ENCODE measurements around the gene PRR5L.
A peak's percentile ranks its signal among the peaks of the same experiment; 100 is the strongest.
"Not testable (repeated sequence)": the region's sequence is repeated elsewhere in the genome, so short reads cannot be mapped to it uniquely, and the experiment has no call there.

Gene PRR5L

DNA sequence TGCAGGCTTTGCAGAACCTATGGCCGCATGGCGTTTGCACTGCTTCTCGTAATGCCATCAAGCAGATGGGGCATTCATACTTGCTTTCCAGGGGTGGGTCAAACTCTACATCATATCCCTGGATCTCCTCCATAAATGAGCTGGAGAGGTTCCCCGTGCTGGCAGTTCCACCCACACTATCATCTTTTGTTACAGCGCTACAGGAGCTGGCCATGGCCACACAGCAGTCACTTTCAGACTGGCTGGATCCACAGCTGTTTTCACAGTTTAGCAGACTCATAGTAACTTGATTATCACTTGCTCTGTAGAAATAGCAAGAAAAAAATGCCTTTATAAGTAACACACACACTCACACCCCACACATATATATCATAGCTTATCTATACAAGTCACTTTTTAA is 205.1 kb downstream of the PRR5L start:
- H3K36me3 Mint-ChIP-seq (ENCODE audit: low read depth): peaks cover 24% of the 10 kb centered on the region
- no peak overlapping the region for H3K4me3 Mint-ChIP-seq
- no peaks in the 10 kb centered on the region for H3K27me3 Mint-ChIP-seq (ENCODE audit: low read depth)
- peaks cover 26% of the 10 kb centered on the region for H3K4me1 Mint-ChIP-seq (ENCODE audit: low read depth)
- H3K9me3 Mint-ChIP-seq: no peaks in the 10 kb centered on the region
- no peak overlapping the region for H3K27ac Mint-ChIP-seq

DNA sequence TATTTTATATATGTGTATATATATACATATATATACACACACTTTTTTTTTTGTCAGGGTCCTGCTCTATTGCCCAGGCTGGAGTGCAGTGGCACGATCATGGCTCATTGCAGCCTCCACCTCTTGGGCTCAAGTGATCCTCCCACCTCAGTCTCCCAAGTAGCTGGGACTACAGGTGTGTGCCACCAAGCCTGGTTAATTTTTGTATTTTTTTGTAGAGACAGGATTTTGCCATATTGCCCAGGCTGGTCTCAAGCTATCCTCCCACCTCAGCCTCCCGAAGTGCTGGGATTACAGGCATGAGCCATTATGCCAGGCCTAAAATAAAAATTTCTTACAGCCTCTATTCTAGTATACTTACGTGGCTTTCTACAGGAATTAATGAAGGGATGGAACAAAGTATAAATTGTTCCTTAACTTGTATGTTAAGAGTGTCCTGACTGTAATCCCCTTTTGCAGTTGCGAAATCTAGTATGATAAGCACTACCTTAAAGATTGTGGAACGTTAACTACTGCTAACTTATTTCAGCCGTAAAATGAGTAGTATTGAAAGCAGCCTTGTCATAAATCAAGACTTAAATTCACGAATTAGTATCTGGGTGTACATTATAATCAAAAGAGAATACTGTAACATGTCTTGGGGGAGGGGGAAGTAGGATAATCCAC is 211.9 kb downstream of the PRR5L start:
- Mint-ChIP-seq H3K4me1 (ENCODE audit: low read depth) (peaks cover 26% of the 10 kb centered on the region), H3K4me3 (peak overlapping the region; percentile 99), H3K9me3 (no peaks in the 10 kb centered on the region), H3K27ac (no peak overlapping the region), H3K27me3 (ENCODE audit: low read depth) (peaks cover 6% of the 10 kb centered on the region), H3K36me3 (ENCODE audit: low read depth) (peaks cover 6% of the 10 kb centered on the region)

GRCh38 chr11:36508743-36509142 is 212.7 kb downstream of the PRR5L start:
- peak overlapping the region; percentile 93 for H3K27ac Mint-ChIP-seq
- peak overlapping the region; percentile 99 for H3K4me3 Mint-ChIP-seq
- peaks cover 9% of the 10 kb centered on the region for H3K27me3 Mint-ChIP-seq (ENCODE audit: low read depth)
- H3K36me3 Mint-ChIP-seq (ENCODE audit: low read depth): peaks cover 6% of the 10 kb centered on the region
- H3K9me3 Mint-ChIP-seq: peaks cover 3% of the 10 kb centered on the region
- peaks cover 26% of the 10 kb centered on the region for H3K4me1 Mint-ChIP-seq (ENCODE audit: low read depth)

- peaks cover 9% of the 10 kb centered on the region for H3K27me3 Mint-ChIP-seq (ENCODE audit: low read depth)
- peaks cover 26% of the 10 kb centered on the region for H3K4me1 Mint-ChIP-seq (ENCODE audit: low read depth)
- peak overlapping the region; percentile 99 for H3K4me3 Mint-ChIP-seq
- peaks cover 6% of the 10 kb centered on the region for H3K36me3 Mint-ChIP-seq (ENCODE audit: low read depth)
- peaks cover 4% of the 10 kb centered on the region for H3K9me3 Mint-ChIP-seq
- peak overlapping the region; percentile 93 for H3K27ac Mint-ChIP-seq
These were observed 213.1 kb downstream of the PRR5L start for GRCh38 chr11:36509201-36509639.

- Mint-ChIP-seq H3K9me3 (peaks cover 4% of the 10 kb centered on the region), H3K4me3 (peak within 1 kb of the TSS; percentile 99), H3K27ac (peak within 1 kb of the TSS; percentile 93), H3K27me3 (ENCODE audit: low read depth) (peaks cover 9% of the 10 kb centered on the region), H3K4me1 (ENCODE audit: low read depth) (peaks cover 26% of the 10 kb centered on the region), H3K36me3 (ENCODE audit: low read depth) (peaks cover 6% of the 10 kb centered on the region)
These were observed 213.9 kb downstream of the PRR5L start, which contains the start of gene TRAF6 for GRCh38 chr11:36509694-36510593. TSS of gene TRAF6 (minus strand) at chr11:36510272. CDS start at chr11:36501515, 8,757 bp downstream.

- Mint-ChIP-seq H3K4me1 (ENCODE audit: low read depth) (peaks cover 21% of the 10 kb centered on the region), H3K9me3 (peaks cover 4% of the 10 kb centered on the region), H3K27me3 (ENCODE audit: low read depth) (peaks cover 9% of the 10 kb centered on the region), H3K27ac (no peak overlapping the region), H3K4me3 (peak overlapping the region; percentile 99), H3K36me3 (ENCODE audit: low read depth) (peaks cover 2% of the 10 kb centered on the region)
These were observed 214.5 kb downstream of the PRR5L start for GRCh38 chr11:36510594-36510942.

DNA sequence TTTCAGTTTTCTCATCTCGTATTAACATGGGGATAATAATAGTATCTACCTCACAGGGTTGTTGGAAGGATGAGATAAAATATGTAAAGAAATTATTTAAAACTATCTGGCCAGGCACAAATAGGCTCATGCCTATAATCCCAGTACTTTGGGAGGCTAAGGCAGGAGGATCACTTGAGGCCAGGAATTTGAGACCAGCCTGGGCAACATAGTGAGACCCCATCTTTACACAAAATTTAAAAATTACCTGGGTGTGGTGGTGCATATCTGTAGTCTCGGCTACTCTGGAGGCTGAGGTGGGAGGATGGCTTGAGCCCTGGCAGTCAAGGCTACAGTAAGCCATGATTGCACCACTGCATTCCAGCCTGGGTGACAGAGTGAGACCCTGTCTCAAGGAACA is 215.0 kb downstream of the PRR5L start:
- H3K4me1 Mint-ChIP-seq (ENCODE audit: low read depth): peaks cover 18% of the 10 kb centered on the region
- H3K27ac Mint-ChIP-seq; H3K36me3 Mint-ChIP-seq (ENCODE audit: low read depth); H3K9me3 Mint-ChIP-seq; H3K27me3 Mint-ChIP-seq (ENCODE audit: low read depth): not testable (repeated sequence)
- H3K4me3 Mint-ChIP-seq: peak overlapping the region; percentile 99

DNA sequence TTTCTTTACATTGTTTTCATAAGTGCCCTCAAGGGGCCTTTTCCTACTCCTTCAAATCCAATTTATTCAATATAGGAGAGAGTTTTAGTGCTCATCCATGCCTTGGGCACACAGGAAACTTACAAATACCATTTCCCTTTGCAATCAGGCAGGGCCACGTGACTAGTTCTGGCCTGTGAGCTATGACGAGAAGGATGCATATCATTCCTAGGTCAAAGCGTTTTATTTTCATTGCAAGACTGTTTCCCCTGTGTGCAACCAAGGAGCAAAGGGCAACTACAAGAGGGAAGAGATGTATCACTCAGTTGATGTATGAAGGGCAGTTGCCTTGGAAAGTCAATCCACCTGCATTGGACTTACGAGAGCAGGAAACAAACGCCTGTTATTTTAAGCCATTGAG is 215.9 kb downstream of the PRR5L start:
- Mint-ChIP-seq H3K27me3 (ENCODE audit: low read depth) (peaks cover 9% of the 10 kb centered on the region), H3K4me1 (ENCODE audit: low read depth) (peaks cover 18% of the 10 kb centered on the region), H3K36me3 (ENCODE audit: low read depth) (no peaks in the 10 kb centered on the region), H3K27ac (no peak overlapping the region), H3K4me3 (no peak overlapping the region), H3K9me3 (peaks cover 4% of the 10 kb centered on the region)

DNA sequence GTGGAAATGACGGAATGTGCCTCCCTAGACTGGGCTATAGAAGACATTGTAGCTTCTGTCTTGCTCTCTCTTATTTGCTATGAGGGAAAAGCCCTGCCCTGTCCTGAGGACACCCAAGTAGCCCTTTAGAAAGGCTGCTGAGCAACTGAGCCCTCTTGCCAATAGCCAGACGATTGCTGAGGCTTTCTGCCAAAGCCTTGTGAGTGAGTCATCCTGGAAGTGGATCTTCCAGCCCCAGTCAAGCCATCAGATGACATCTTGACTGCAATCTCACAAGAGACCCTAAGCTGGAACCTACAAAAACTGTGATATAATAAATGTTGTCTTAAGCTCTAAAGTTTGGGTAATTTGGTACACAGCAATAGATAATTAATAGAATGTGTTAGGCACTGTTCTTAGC is 217.9 kb downstream of the PRR5L start:
- H3K9me3 Mint-ChIP-seq: peaks cover 4% of the 10 kb centered on the region
- peaks cover 13% of the 10 kb centered on the region for H3K27me3 Mint-ChIP-seq (ENCODE audit: low read depth)
- H3K4me3 Mint-ChIP-seq: no peak overlapping the region
- H3K4me1 Mint-ChIP-seq (ENCODE audit: low read depth): peaks cover 8% of the 10 kb centered on the region
- no peak overlapping the region for H3K27ac Mint-ChIP-seq
- no peaks in the 10 kb centered on the region for H3K36me3 Mint-ChIP-seq (ENCODE audit: low read depth)

Data from T-helper 1 cell treated with Interleukin-12 subunit alpha and Interleukin-12 subunit beta and Interleukin-4 antibody, amounts not matched to agents 30 μg/mL and 1 μg/mL, for 36 hours (primary cell).